Breast epithelium (tissue), 3 donors: ENCODE results near the gene INSIG2.

ENCODE experiments used
- POLR2AphosphoS5 ChIP-seq, 3 donors: sonication (generic); formaldehyde crosslinking; IDR thresholded peaks; one replicate each; pipeline ENCODE4 v1.6.1; 2017; ENCODE audit warnings: antibody characterized with exemption in 3 of 3
- TF ChIP-seq, protein P1 (sequence below), 3 donors: fragments of 450-650 bp; IDR thresholded peaks; one replicate each; pipeline ENCODE4 v1.5.1; 2016 to 2017; ENCODE audit warnings: antibody characterized with exemption in 3 of 3, mild to moderate bottlenecking in 3 of 3, moderate library complexity in 3 of 3

DNA sequence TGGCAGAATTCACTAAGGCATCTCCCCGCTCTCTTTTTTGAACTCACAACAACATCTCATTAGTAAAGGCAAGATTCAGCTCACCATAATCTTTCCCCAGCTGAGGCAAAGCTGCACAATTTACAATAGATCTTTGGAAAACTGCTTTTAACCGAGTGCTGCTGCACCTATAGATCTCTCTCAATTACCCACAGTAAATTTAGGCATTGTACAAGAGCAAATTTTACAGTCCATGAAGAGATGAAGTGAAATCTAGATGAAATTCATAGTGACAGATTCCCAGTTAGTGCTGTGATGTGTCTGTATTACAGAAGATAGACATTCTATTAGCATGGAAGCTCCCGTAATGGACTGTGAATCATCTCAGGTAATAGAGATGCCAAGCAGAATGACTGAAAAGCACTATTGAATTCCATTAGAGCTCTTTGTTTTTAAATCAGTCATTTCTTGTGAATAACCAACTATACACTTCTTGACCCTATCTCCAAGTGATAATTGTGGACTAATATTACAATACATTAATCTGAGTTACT, 36.4 kb upstream of the INSIG2 start:
- TF ChIP-seq, protein P1, sequence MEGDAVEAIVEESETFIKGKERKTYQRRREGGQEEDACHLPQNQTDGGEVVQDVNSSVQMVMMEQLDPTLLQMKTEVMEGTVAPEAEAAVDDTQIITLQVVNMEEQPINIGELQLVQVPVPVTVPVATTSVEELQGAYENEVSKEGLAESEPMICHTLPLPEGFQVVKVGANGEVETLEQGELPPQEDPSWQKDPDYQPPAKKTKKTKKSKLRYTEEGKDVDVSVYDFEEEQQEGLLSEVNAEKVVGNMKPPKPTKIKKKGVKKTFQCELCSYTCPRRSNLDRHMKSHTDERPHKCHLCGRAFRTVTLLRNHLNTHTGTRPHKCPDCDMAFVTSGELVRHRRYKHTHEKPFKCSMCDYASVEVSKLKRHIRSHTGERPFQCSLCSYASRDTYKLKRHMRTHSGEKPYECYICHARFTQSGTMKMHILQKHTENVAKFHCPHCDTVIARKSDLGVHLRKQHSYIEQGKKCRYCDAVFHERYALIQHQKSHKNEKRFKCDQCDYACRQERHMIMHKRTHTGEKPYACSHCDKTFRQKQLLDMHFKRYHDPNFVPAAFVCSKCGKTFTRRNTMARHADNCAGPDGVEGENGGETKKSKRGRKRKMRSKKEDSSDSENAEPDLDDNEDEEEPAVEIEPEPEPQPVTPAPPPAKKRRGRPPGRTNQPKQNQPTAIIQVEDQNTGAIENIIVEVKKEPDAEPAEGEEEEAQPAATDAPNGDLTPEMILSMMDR (IDR thresholded peaks at IDR 0.05): no peak
- no peak for TF ChIP-seq POLR2AphosphoS5 (IDR thresholded peaks at IDR 0.05)
